B cell (primary cell): Measurements from ENCODE around the gene TMEM168. TPM values are rescaled to one million over a fixed set of nuclear protein-coding genes. Genes with fewer than 3 reads are reported as not detected.

Source experiments
- ATAC-seq: fragments of 200-7000 bp; cut with Tn5 transposase; one replicate; pipeline ENCODE4 v1.10.0; 2021; ENCODE audit warnings: low read depth, mild to moderate bottlenecking, moderate number of reproducible peaks, moderate library complexity
- CTCF ChIA-PET: fragments of 350-600 bp; sonication (Branson Sonifier 250); formaldehyde crosslinking; loops from one replicate; lab custom pipeline; 2021; ENCODE audit warnings: antibody characterized with exemption, inconsistent platforms; lab: Charles Lee
- POLR2A ChIA-PET: fragments of 350-600 bp; sonication (Branson Sonifier 250); formaldehyde crosslinking; loops from one replicate; lab custom pipeline; 2021; ENCODE audit warnings: antibody characterized with exemption; lab: Charles Lee
- DNase-seq: peaks from one replicate; pipeline ENCODE4 v3.0.0; 2013
- H2AFZ ChIP-seq: 2 replicates; pipeline ENCODE4 v1.6.1; 2012; ENCODE audit warnings: mild to moderate bottlenecking, low read depth, low read length; ENCODE audit not compliant: insufficient read depth, poor library complexity, severe bottlenecking
- H3K27ac ChIP-seq, 2 donors: 1 replicate in 1 of 2; 2 replicates in 1 of 2; pipeline ENCODE4 v1.5.1; 2012 to 2013; ENCODE audit warnings: low read length in 2 of 2, mild to moderate bottlenecking in 2 of 2, moderate library complexity in 1 of 2
- H3K27me3 ChIP-seq, 4 experiments: fragments of 200-600 bp in 1 of 4; sonication (generic) in 1 of 4; replicated peaks in 1 of 4; 1 replicate in 2 of 4; 2 replicates in 2 of 4; pipeline versions ENCODE4 v1.6.1 to v1.7.0; 2013 to 2016; ENCODE audit warnings: low read length in 3 of 4, mild to moderate bottlenecking in 2 of 4, mixed read lengths in 1 of 4, moderate library complexity in 1 of 4; ENCODE audit not compliant: insufficient read depth in 4 of 4, control insufficient read depth in 3 of 4; ENCODE audit errors: control extremely low read depth in 1 of 4
- H3K36me3 ChIP-seq, 2 experiments: replicated peaks in 1 of 2; 1 replicate in 1 of 2; 2 replicates in 1 of 2; pipeline versions ENCODE4 v1.6.1 to v1.7.1; 2013; ENCODE audit warnings: low read length in 1 of 2; ENCODE audit not compliant: insufficient read depth in 2 of 2, control insufficient read depth in 1 of 2; ENCODE audit errors: control extremely low read depth in 1 of 2, extremely low read depth in 1 of 2
- H3K4me1 ChIP-seq, 2 donors: fragments of 200-600 bp in 1 of 2; sonication (generic) in 1 of 2; 1 replicate in 1 of 2; 2 replicates in 1 of 2; pipeline versions ENCODE4 v1.5.1 to v1.6.1; 2013 to 2017; ENCODE audit warnings: low read length in 2 of 2; ENCODE audit not compliant: control insufficient read depth in 2 of 2, insufficient read depth in 2 of 2
- H3K4me2 ChIP-seq: replicated peaks from 2 replicates; pipeline ENCODE3; 2012; ENCODE audit warnings: mild to moderate bottlenecking, low read depth, low read length; ENCODE audit not compliant: poor library complexity, severe bottlenecking
- H3K4me3 ChIP-seq, 5 experiments: fragments of 200-600 bp in 1 of 5; sonication (generic) in 1 of 5; 1 replicate in 3 of 5; 2 replicates in 2 of 5; pipeline versions ENCODE4 v1.5.1 to v1.7.0; 2011 to 2016; ENCODE audit warnings: low read length in 4 of 5, mild to moderate bottlenecking in 4 of 5, low read depth in 2 of 5, control low read depth in 1 of 5, moderate library complexity in 1 of 5; ENCODE audit not compliant: insufficient read depth in 1 of 5; ENCODE audit errors: control extremely low read depth in 1 of 5, extremely low read depth in 1 of 5
- H3K79me2 ChIP-seq: fragments of 200-600 bp; sonication (generic); one replicate; pipeline ENCODE4 v1.6.0; 2016; ENCODE audit warnings: low read length; ENCODE audit not compliant: control insufficient read depth, insufficient read depth
- H3K9ac ChIP-seq: fragments of 200-600 bp; sonication (generic); 2 replicates; pipeline ENCODE4 v1.6.1; 2017; ENCODE audit warnings: mild to moderate bottlenecking, low read length, moderate library complexity
- H3K9me3 ChIP-seq, 3 donors: one replicate each; pipeline versions ENCODE4 v1.6.1 to v1.7.1; 2013; ENCODE audit warnings: low read length in 2 of 3; ENCODE audit not compliant: control insufficient read depth in 2 of 3, insufficient read depth in 1 of 3; ENCODE audit errors: control extremely low read depth in 1 of 3
- H4K20me1 ChIP-seq: 2 replicates; pipeline ENCODE4 v1.6.0; 2012; ENCODE audit warnings: mild to moderate bottlenecking, low read length; ENCODE audit not compliant: insufficient read depth, control insufficient read depth, poor library complexity, severe bottlenecking
- H3K27ac Mint-ChIP-seq: one replicate; pipeline ENCODE4 v1.8.0; 2021; ENCODE audit warnings: mixed read lengths
- H3K27me3 Mint-ChIP-seq: one replicate; pipeline ENCODE4 v1.8.0; 2021; ENCODE audit warnings: mixed read lengths
- H3K4me1 Mint-ChIP-seq: one replicate; pipeline ENCODE4 v1.8.0; 2021; ENCODE audit warnings: mixed read lengths
- H3K4me3 Mint-ChIP-seq: one replicate; pipeline ENCODE4 v1.8.0; 2021; ENCODE audit warnings: mixed read lengths
- H3K9me3 Mint-ChIP-seq: one replicate; pipeline ENCODE4 v1.8.0; 2022; ENCODE audit warnings: mixed read lengths; ENCODE audit not compliant: insufficient read depth
- CTCF ChIP-seq: fragments of 200-600 bp; IDR thresholded peaks from one replicate; pipeline ENCODE4 v1.8.0; 2022; ENCODE audit warnings: antibody characterized with exemption, mild to moderate bottlenecking
- EZH2 ChIP-seq: IDR thresholded peaks from 2 replicates; pipeline ENCODE4 v1.6.1; 2012; ENCODE audit warnings: borderline replicate concordance, low read depth, mild to moderate bottlenecking, moderate library complexity, low read length; ENCODE audit not compliant: insufficient read depth, poor library complexity, severe bottlenecking
- WGBS: methylation state at CpG from one replicate; pipeline ENCODE4 v1.1.5; 2013; ENCODE audit warnings: missing lambda C conversion rate; ENCODE audit not compliant: insufficient coverage; 5-methylcytosine and 5-hydroxymethylcytosine counted together
- intact Hi-C: fragments of 100-400 bp; cut with micrococcal nuclease; formaldehyde crosslinking; loops from one replicate; pipeline ENCODE4 v1.10.0; 2022
- polyA plus RNA-seq: library from polyadenylated mRNA; depleted of rRNA; stranded (reverse); fragments of >200 nt; gene quantifications from 2 replicates; pipeline ENCODE4 v1.2.3, GENCODE V29; 2012
- total RNA-seq, 2 donors: library from RNA; stranded (reverse); fragments of 120-200 nt in 1 of 2; gene quantifications; 1 replicate in 1 of 2; 2 replicates in 1 of 2; pipeline versions ENCODE4 v1.2.3 to v1.2.4, GENCODE V29; 2013 to 2022

Gene TMEM168
- total and polyA plus RNA-seq, 2 donors (not counting 1 experiment from before 2014, with no cell fraction given), result 12.7 to 31.8 TPM

GRCh38 chr7:112781110-112781509 lies 9.1 kb downstream of the TMEM168 start:
- H3K9me3 ChIP-seq, result no peaks in the 10 kb centered on the region
- ChIA-PET POLR2A (no interaction called here), CTCF (no interaction called here)
- no peak overlapping the region for H3K4me2 ChIP-seq
- no peaks in the 10 kb centered on the region for H3K27me3 Mint-ChIP-seq
- H3K4me1 ChIP-seq, result no peaks in the 10 kb centered on the region
- H3K27ac ChIP-seq, result no peak overlapping the region
- H3K4me3 Mint-ChIP-seq, result no peak overlapping the region
- DNase-seq (no peak), ATAC-seq (no peak)
- H3K9ac ChIP-seq, result no peak overlapping the region
- H3K27me3 ChIP-seq, result no peaks in the 10 kb centered on the region
- no peak overlapping the region for H3K27ac Mint-ChIP-seq
- peaks cover 18% of the 10 kb centered on the region for H4K20me1 ChIP-seq
- TF ChIP-seq EZH2 (no peak), CTCF (no peak)
- intact Hi-C loops, result no loop called here
- no peak overlapping the region for H3K4me3 ChIP-seq
- peaks cover 9% of the 10 kb centered on the region for H3K4me1 Mint-ChIP-seq
- no peaks in the 10 kb centered on the region for H3K9me3 Mint-ChIP-seq
- peaks cover 21% of the 10 kb centered on the region for H3K79me2 ChIP-seq
- peaks cover 10 to 18% of the 10 kb centered on the region in 2 experiments for H3K36me3 ChIP-seq
- no peak overlapping the region for H2AFZ ChIP-seq

- H3K9ac ChIP-seq, result no peak overlapping the region
- POLR2A ChIA-PET, result no interaction called here
- ATAC-seq, result no peak
- H3K4me3 ChIP-seq, result no peak overlapping the region
- H3K27ac Mint-ChIP-seq, result no peak overlapping the region
- peaks cover 20% of the 10 kb centered on the region for H3K79me2 ChIP-seq
- no peaks in the 10 kb centered on the region for H3K9me3 ChIP-seq
- DNase-seq, result no peak
- H2AFZ ChIP-seq, result no peak overlapping the region
- no peaks in the 10 kb centered on the region for H3K27me3 Mint-ChIP-seq
- intact Hi-C loops, result no loop called here
- no peaks in the 10 kb centered on the region for H3K27me3 ChIP-seq
- CTCF ChIA-PET, result no interaction called here
- no peaks in the 10 kb centered on the region for H3K4me1 ChIP-seq
- no peak overlapping the region for H3K4me3 Mint-ChIP-seq
- peaks cover 10 to 18% of the 10 kb centered on the region in 2 experiments for H3K36me3 ChIP-seq
- 100% methylated on average over 3 of the region's 4 CpGs for WGBS
- peaks cover 8% of the 10 kb centered on the region for H3K4me1 Mint-ChIP-seq
- no peaks in the 10 kb centered on the region for H3K9me3 Mint-ChIP-seq
- H4K20me1 ChIP-seq, result peaks cover 18% of the 10 kb centered on the region
- TF ChIP-seq CTCF, result no peak
- no peak overlapping the region for H3K27ac ChIP-seq
- no peak overlapping the region for H3K4me2 ChIP-seq
Measured at GRCh38 chr7:112779667-112780066, 10.5 kb downstream of the TMEM168 start.
